ENCODE measurements around the gene ZNF514. TPM values are rescaled to one million over a fixed set of nuclear protein-coding genes. Genes with fewer than 3 reads are reported as not detected.
A peak's percentile ranks its signal among the peaks of the same experiment; 100 is the strongest.

ZNF514 gene
- total RNA-seq = 10 to 100 TPM; 12.3 to 28.0 (median 14.8) TPM
- long read RNA-seq, donor 1, partial matches to known transcripts = 0 of 8 reads
- long read RNA-seq, donor 1, other reads (novel, unspliced or antisense) = 5 of 8 reads
- long read RNA-seq, donor 2, partial matches to known transcripts = 0 of 4 reads
- long read RNA-seq, donor 2, other reads (novel, unspliced or antisense) = 4 of 4 reads

GRCh38 chr2:95159690-95160449 is at the start of gene ZNF514:
Gene ZNF514 (minus strand): TSS chr2:95159848. CDS start chr2:95153253, 6,595 bp downstream.
- TF ChIP-seq CTCF (IDR thresholded peaks at IDR 0.05) = no peak
- intact Hi-C loops (cut with DNase I, micrococcal nuclease) = no loop called here

GRCh38 chr2:95208106-95208505 is 48.5 kb upstream of the ZNF514 start:
- TF ChIP-seq CTCF (IDR thresholded peaks at IDR 0.05) = no peak
- intact Hi-C loops (cut with DNase I, micrococcal nuclease) = no loop called here
- DNase-seq (no peak), ATAC-seq (no peak)
- Histone ChIP-seq H3K4me1 (ENCODE audit: low read depth) (peaks cover 6% of the 10 kb centered on the region), H3K4me3 (no peak overlapping the region), H3K36me3 (ENCODE audit: low read depth) (no peaks in the 10 kb centered on the region), H3K9me3 (peaks cover 34% of the 10 kb centered on the region)

More at GRCh38 chr2:95159690-95160449, at the start of gene ZNF514:
- Histone ChIP-seq H3K9me3 (peaks cover 9% of the 10 kb centered on the region), H3K4me3 (peak within 1 kb of the TSS; percentile 40), H3K4me1 (ENCODE audit: low read depth) (peaks cover 12% of the 10 kb centered on the region), H3K36me3 (ENCODE audit: low read depth) (no peaks in the 10 kb centered on the region)
- DNase-seq (peak; percentile 82 to 86 (median 85)), ATAC-seq (peak; percentile 89)

GRCh38 chr2:95207111-95207961 is 47.7 kb upstream of the ZNF514 start, which contains the start of gene ZNF892:
Gene ZNF892 (plus strand): TSS chr2:95207521. CDS start chr2:95207816, 295 bp downstream.
- H3K4me3 ChIP-seq = peak within 1 kb of the TSS; percentile 39
- intact Hi-C loops (cut with DNase I, micrococcal nuclease) = no loop called here
- DNase-seq (peak; percentile 93 to 95 (median 94)), ATAC-seq (peak; percentile 99)
- H3K9me3 ChIP-seq = peaks cover 26% of the 10 kb centered on the region
- no peaks in the 10 kb centered on the region for H3K36me3 ChIP-seq (ENCODE audit: low read depth)
- TF ChIP-seq CTCF (IDR thresholded peaks at IDR 0.05) = no peak
- peaks cover 6% of the 10 kb centered on the region for H3K4me1 ChIP-seq (ENCODE audit: low read depth)

GRCh38 chr2:95206096-95206495 is 46.4 kb upstream of the ZNF514 start:
- Histone ChIP-seq H3K4me3 (no peak overlapping the region), H3K4me1 (ENCODE audit: low read depth) (peaks cover 6% of the 10 kb centered on the region), H3K9me3 (peaks cover 13% of the 10 kb centered on the region), H3K36me3 (ENCODE audit: low read depth) (no peaks in the 10 kb centered on the region)
- DNase-seq (no peak), ATAC-seq (no peak)
- no peak for TF ChIP-seq CTCF (IDR thresholded peaks at IDR 0.05)
- intact Hi-C loops (cut with DNase I, micrococcal nuclease) = no loop called here

- no peaks in the 10 kb centered on the region for H3K36me3 ChIP-seq (ENCODE audit: low read depth)
- intact Hi-C loops (cut with DNase I, micrococcal nuclease) = no loop called here
- H3K4me3 ChIP-seq = no peak overlapping the region
- DNase-seq = no peak
- ATAC-seq = no peak
- H3K9me3 ChIP-seq = no peaks in the 10 kb centered on the region
- peaks cover 6% of the 10 kb centered on the region for H3K4me1 ChIP-seq (ENCODE audit: low read depth)
- no peak for TF ChIP-seq CTCF (IDR thresholded peaks at IDR 0.05)
Measured at GRCh38 chr2:95204396-95204795, 44.7 kb upstream of the ZNF514 start.

All from mucosa of descending colon (tissue), 3 donors.